HepG2 (cell line): Measurements from ENCODE around the gene PLEKHA6. TPM values are rescaled to one million over a fixed set of nuclear protein-coding genes. Genes with fewer than 3 reads are reported as not detected.

Source experiments
- ADNP ChIP-seq: sonication (generic); formaldehyde crosslinking; IDR thresholded peaks from 2 replicates; pipeline ENCODE4 v1.4.0; 2020; ENCODE audit warnings: missing genetic modification reagents
- KLF16 ChIP-seq, 2 experiments: sonication (generic) in 1 of 2; formaldehyde crosslinking in 1 of 2; IDR thresholded peaks; 2 replicates each; pipeline versions ENCODE4 v1.6.1 to v1.8.0; 2016 to 2023; ENCODE audit warnings: missing genetic modification reagents in 2 of 2, missing compliant biosample characterization in 1 of 2
- NFAT5 ChIP-seq: sonication (generic); formaldehyde crosslinking; IDR thresholded peaks from 2 replicates; pipeline ENCODE4 v1.4.0; 2020; ENCODE audit warnings: missing genetic modification reagents
- SALL2 ChIP-seq: sonication (generic); formaldehyde crosslinking; IDR thresholded peaks from 2 replicates; pipeline ENCODE4 v1.8.1; 2023; ENCODE audit warnings: mild to moderate bottlenecking, missing genetic modification reagents, inconsistent platforms
- SYNCRIP ChIP-seq: fragments of 200-400 bp; formaldehyde crosslinking; IDR thresholded peaks from 2 replicates; pipeline ENCODE4 v1.6.1; 2018; ENCODE audit warnings: mild to moderate bottlenecking, low read depth, low read length; ENCODE audit not compliant: insufficient read depth
- TEF ChIP-seq: sonication (generic); formaldehyde crosslinking; IDR thresholded peaks from 2 replicates; pipeline ENCODE4 v1.5.0; 2020; ENCODE audit warnings: missing genetic modification reagents
- TFE3 ChIP-seq: IDR thresholded peaks from 2 replicates; pipeline ENCODE4 v1.6.1; 2016
- TRAFD1 ChIP-seq: sonication (generic); formaldehyde crosslinking; IDR thresholded peaks from 2 replicates; pipeline ENCODE4 v1.5.1; 2020; ENCODE audit warnings: missing genetic modification reagents, mild to moderate bottlenecking, borderline replicate concordance
- ZNF30 ChIP-seq: sonication (generic); formaldehyde crosslinking; IDR thresholded peaks from 2 replicates; pipeline ENCODE4 v1.5.0; 2020; ENCODE audit warnings: mild to moderate bottlenecking, missing genetic modification reagents
- polyA plus RNA-seq, 8 experiments: library from polyadenylated mRNA; depleted of rRNA in 3 of 8; stranded (reverse) in 7 of 8; unstranded in 1 of 8; fragments of >200 nt; fragmentation: Illumina TruSeq in 4 of 8; extraction: Trizol in 4 of 8; gene quantifications; 2 replicates each; pipeline versions ENCODE4 v1.2.1 to v1.2.3, GENCODE V29; 2011 to 2016; ENCODE audit warnings: low read depth in 4 of 8, missing spikeins in 1 of 8, mixed read lengths in 1 of 8; ENCODE audit not compliant: insufficient read depth in 1 of 8
- total RNA-seq, 5 experiments: library from RNA; depleted of rRNA; stranded (reverse); fragments of >200 nt; fragmentation: Illumina TruSeq; extraction: Trizol; gene quantifications; 2 replicates each; pipeline ENCODE4 v1.2.3, GENCODE V29; 2016; ENCODE audit warnings: low read depth in 1 of 5

Gene PLEKHA6
- total and polyA plus RNA-seq, 2 of the 13 experiments (the other 11 are each of a cell fraction or from before 2014, with no cell fraction given), result 5.3 to 11.4 TPM

- no peak for TF ChIP-seq TRAFD1
- no peak for TF ChIP-seq NFAT5 (CRISPR knock-in tag)
- TF ChIP-seq ZNF30 (CRISPR knock-in tag), result no peak
- no peak for TF ChIP-seq SALL2 (CRISPR knock-in tag)
- no peak for TF ChIP-seq TEF (CRISPR knock-in tag)
- no peak for TF ChIP-seq KLF16 (CRISPR knock-in tag; IDR thresholded peaks at IDR 0.05)
- no peak for TF ChIP-seq TFE3 (CRISPR knock-in tag)
- TF ChIP-seq ADNP, result no peak
- no peak for TF ChIP-seq SYNCRIP
- TF ChIP-seq, all 625 proteins: peak for 0
These were observed 21.4 kb downstream of the PLEKHA6 start (continued) for GRCh38 chr1:204338360-204338759.
